NCI-H2227 (cell line): ENCODE results near the gene CNOT2.

Experiments used
- DNase-seq: peaks from one replicate; lab custom pipeline; 2025; ENCODE audit not compliant: unreplicated experiment; lab: John Stamatoyannopoulos, UW

CNOT2 gene, protein sequence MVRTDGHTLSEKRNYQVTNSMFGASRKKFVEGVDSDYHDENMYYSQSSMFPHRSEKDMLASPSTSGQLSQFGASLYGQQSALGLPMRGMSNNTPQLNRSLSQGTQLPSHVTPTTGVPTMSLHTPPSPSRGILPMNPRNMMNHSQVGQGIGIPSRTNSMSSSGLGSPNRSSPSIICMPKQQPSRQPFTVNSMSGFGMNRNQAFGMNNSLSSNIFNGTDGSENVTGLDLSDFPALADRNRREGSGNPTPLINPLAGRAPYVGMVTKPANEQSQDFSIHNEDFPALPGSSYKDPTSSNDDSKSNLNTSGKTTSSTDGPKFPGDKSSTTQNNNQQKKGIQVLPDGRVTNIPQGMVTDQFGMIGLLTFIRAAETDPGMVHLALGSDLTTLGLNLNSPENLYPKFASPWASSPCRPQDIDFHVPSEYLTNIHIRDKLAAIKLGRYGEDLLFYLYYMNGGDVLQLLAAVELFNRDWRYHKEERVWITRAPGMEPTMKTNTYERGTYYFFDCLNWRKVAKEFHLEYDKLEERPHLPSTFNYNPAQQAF

GRCh38 chr12:70242695-70243509 lies at the start of gene CNOT2:
Gene CNOT2 (plus strand): TSS chr12:70243433. CDS start chr12:70278227, 34,794 bp downstream.
- DNase-seq: peak; percentile 93

DNA sequence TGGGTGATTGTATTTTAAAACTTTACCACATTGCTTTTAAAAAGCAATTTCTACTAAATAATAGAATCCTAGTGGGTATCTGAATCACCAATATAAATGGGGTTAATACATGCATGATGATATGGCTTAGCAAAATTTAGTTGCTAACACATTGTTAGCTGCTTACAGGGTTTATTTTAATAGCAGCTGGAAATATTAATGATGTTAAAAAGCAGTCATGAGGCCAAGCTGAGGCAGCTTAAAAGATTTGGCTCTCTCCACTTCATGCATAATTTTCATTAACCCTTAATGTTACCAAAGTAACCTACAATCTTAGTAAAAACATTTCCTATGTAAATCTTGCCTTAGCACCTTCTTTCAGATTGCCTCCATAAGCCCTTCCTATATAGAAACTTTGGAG lies 49.2 kb upstream of the CNOT2 start:
- no peak for DNase-seq

- DNase-seq: no peak
Measured at GRCh38 chr12:70196811-70197281, 46.4 kb upstream of the CNOT2 start.

DNA sequence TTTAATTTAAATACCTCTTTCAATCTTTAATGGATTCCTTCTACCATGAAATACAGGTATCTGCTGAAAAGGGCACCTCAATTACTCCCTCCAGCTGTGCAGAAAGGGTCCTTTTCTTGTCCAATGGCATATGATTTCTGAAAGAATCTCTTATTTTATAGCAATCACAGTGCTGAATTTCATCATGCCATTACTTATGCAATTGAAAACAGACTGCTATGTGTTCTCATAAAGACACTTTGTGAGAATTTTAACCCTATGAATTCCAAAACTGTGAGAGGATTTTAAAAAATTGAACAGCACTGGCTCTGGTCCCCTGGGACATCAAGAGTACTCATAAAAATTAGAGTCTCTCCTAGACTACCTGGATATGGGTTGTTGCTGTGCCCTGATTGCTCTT lies 45.9 kb upstream of the CNOT2 start:
- DNase-seq: no peak

DNA sequence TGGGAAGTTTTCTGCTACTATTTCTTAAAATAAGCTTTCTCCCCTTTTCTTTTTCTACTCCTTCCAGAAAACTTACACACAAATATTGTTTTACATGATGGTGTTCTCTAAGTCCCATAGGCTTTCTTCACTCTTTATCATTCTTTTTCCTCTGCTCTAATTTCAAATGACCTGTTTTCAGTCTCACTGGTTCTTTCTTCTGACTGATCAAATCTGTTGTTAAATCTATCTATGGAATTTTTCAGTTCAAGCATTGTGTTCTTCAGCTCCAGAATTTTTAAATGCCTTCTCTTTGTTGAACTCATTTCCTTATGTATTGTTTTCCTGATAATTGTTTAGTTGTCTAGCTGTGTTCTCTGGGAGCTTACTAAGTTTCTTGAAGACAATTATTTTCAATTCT lies 29.5 kb upstream of the CNOT2 start:
- DNase-seq: no peak

GRCh38 chr12:70214972-70215617 lies 28.1 kb upstream of the CNOT2 start:
- no peak for DNase-seq

DNA sequence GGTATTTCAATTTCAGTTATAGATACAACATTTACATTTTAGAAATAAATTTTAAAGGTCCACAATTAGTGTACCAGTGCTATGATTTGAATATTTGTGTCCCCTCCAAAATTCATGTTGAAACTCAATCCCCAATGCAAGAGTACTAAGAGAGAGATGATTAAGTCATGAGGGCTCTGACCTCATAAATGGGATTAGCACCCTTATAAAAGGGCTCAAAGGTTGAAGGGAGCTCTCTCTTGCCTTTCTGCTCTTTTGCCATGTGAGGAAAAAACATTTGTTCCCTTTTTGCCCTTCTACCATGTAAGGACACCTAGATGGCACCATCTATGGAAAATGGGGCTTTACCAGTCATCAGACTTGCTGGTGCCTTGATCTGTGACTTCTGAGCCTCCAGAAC lies 25.8 kb upstream of the CNOT2 start:
- no peak for DNase-seq

DNA sequence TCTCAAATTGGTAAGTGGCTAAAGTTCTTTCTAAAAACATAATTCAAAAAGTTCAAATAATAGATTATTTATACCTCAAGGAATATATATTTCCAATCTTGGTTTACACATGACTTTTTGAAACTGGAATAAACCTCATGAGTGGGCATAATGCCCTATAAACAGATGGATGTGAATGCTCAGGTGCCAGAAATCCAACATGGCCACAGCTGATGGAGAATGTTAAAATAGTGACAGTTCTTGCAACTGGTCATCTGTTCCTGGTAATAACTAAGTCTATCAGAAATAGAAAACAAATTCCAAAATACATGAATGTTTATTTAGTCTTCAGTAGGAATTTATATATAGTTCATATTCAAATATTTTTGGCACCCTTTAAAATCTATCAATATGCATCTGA lies 21.6 kb upstream of the CNOT2 start:
- DNase-seq: no peak

DNA sequence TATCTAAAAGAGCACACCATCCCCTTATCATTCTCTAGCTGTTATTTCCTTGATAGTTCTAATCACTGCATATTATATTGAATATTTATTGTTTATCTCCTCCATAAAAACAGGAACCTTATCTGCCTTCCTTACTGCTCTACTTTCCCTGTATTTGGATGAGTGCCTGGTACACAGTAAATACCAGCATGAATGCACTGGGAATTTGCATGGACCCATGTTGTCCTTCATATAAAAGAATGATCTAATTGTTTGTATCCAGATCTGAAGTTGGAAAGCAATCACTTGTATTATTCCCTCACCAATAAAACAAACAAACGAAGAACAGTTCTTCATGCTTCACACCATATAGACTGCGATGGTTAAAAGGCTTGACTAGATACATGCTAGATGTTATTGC lies 15.3 kb upstream of the CNOT2 start:
- no peak for DNase-seq

GRCh38 chr12:70230934-70231606 lies 12.2 kb upstream of the CNOT2 start:
- DNase-seq: no peak

DNA sequence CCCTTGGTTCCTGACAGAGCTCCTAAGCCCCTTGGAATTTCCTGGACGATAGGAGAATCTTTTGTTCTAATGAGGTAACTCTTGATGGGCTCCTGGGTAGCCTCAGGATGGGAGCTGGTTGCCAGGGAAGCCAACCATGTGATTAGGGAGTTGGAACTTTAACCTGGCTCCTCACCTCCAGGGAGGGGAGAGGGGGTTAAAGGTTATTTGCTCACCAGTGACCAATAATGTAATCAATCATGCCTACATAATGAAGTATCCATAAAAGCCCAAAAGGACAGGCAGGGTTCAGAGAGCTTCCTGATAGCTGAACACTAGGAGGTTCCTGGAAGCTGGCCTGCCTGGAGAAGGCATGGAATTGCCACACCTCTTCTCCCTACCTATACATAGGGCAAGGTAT lies 6.2 kb upstream of the CNOT2 start:
- DNase-seq: no peak

DNA sequence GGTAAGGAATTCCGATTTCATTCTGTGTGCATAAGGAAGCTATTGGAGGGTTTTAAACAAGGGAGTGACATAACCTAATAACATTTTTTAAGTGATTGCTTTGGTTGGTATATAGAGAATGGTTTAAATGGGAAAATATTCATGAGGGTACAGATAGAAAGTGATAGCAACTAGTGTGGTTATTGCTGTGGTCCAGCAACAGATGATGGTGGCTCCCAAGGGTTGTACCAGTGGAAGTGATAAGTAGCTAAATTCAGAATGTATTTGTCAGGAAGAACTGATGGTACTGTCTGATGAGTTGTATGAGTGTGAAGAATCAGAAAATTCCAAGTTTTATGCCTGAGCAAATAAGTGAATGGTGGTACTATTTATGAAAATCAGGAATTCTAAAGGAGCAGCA lies 2.6 kb upstream of the CNOT2 start:
- no peak for DNase-seq

DNA sequence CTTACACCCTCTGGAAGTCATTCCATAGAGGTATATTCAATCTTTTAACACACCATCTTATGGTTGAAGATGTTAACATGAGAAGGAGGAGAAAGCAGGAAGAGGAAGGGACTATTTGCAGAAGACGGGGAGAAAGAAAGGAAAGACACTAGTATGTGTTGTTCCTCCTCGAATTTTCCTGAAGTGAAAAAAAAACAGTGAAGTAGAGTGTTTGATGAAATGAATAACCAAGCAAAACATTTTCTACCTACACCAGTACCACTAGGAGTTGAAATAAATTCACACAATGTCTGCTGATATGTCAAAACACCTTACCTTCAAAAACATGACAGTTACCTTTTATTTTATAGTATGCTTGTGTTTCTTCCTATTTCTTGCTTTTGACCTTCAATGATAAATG lies 1.4 kb upstream of the CNOT2 start:
- DNase-seq: no peak

- peak; percentile 79 for DNase-seq
Measured at GRCh38 chr12:70243510-70244371, 508 bp downstream of the CNOT2 start.

DNA sequence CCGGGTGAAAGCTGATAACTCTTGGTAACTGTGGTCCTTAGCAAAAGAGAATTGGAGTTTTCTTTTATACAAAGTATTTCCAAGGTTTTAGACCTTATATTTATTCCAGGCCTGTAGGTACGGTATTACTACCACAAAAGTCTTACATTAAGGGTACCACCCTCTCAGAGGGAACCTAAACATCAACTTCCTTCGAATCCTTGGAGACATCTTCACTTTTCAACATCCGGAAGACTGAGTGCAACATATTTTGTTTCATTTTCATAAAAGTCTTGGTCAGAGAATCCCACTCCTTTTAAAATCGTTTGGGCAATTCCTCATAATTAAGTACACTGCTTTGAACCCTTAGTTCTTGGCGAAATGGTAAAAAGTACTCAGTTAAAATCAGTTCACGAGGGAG lies 1.2 kb downstream of the CNOT2 start:
- no peak for DNase-seq

DNA sequence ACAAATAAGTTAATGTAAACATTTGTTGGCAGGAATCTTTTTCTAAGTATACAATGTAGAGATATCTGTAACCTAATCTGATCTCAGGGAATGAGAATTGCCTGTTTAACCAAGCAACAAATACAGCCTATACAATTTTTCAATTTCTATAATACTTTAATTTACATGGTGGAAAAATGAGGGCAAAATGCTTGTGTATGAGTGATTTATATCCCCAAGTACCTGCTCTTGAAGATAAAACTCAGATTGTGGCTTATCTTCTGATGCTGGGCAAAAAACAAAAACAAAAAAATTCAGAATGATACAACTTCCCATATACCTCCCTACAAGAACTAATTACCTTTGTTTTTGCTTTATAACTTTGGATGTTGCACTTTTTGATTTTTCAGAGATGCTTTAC lies 2.2 kb downstream of the CNOT2 start:
- DNase-seq: no peak

DNA sequence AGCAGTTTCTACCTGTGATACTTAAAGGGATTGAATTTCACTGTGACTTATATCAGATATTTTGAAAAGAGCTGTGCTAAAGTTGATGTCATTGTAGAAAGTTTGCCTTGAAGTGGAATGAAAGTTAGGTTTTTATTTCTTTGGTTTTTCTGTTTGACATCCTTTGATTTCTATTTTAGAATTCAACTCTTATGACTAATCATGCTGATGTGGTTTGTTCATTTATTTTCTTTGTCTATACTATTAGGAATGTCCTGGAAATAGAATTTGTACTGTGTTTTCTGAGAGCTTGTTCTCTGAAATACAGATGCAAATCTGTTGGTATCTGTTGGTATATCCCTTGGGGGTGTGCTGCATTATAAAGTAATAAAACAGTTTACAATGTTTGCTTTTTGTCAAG lies 3.3 kb downstream of the CNOT2 start:
- DNase-seq: no peak

DNA sequence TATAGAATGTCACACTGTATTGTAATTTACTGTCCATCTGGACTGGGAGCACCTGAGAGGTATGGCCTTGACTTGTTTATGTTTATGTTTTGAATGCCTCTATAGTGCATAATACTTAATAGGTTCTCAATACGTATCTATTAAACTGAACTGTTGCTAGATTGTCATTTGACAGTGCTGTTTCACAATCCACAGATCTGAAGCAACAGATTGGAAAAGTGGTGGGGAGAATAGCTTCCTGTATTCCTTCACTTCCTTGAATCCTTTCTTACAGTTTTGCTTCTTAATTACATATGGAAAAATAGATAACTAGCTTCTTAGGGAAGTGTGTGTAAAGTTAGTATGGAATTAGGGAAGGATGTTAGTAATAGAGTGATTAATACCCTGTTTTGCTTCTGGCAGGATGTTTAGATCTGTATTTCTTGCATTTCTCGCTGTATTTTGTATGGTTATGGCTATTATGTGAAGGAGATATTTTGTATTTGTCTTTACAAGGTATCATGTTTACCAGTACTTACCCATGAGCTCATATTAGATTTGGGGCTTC lies 4.5 kb downstream of the CNOT2 start:
- DNase-seq: no peak

DNA sequence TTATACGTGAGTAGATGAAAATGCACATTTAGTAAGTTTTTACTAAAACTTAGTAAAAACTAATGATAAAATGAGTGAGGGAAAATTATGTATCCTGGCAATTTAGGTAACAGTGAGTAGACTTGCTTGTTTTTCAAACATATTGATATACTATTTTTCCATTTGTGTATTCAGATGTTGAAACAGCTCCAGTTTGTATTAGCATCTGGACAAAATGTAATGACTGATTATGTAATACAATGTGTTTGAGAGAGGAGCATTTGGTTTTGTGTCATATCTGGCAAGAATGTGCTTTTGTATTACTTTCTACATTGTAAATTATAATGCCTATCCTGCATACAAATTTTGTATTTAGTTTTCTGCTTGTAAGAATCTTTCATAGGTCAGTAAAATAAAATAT lies 5.6 kb downstream of the CNOT2 start:
- no peak for DNase-seq

DNA sequence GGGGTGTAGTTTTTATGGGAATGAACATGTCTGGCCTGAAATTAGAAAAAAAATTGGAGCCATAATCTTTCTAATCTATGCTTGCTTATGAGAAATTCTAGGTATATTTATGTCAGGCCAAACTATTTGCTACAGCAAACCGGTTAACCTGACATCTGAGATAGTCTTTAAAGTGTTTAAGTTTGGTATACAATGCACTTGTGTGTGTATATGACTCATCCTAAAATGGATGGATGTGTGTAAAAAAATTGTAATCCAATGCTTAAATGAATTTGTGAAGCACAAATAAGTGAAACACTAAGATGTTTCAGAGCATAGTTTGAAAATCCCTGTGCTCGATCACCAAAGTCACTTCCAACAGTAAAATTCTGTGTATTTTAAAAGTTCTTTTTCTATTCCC lies 6.7 kb downstream of the CNOT2 start:
- no peak for DNase-seq
